WTC11 (cell line): ENCODE data around the gene GIMAP4. TPM values are rescaled to one million over a fixed set of nuclear protein-coding genes. Genes with fewer than 3 reads are reported as not detected.
"Not testable (repeated sequence)": the region's sequence is repeated elsewhere in the genome, so short reads cannot be mapped to it uniquely, and the experiment has no call there.

Experiments
- ATAC-seq: fragments of 200-7000 bp; cut with Tn5 transposase; 2 replicates; pipeline ENCODE4 v1.10.0; 2021; ENCODE audit warnings: mild to moderate bottlenecking, moderate library complexity
- CTCF ChIA-PET: fragments of 300-600 bp; sonication (Branson Sonifier 250); formaldehyde crosslinking; loops from one replicate; lab custom pipeline; 2021; ENCODE audit warnings: antibody characterized with exemption; lab: Charles Lee
- POLR2A ChIA-PET: fragments of 350-600 bp; sonication (Branson Sonifier 250); formaldehyde crosslinking; loops from one replicate; lab custom pipeline; 2021; ENCODE audit warnings: antibody characterized with exemption; lab: Charles Lee
- DNase-seq: peaks from one replicate; pipeline ENCODE4 v3.0.0; 2021; ENCODE audit warnings: low spot score
- H3K27ac Mint-ChIP-seq: 2 replicates; pipeline ENCODE4 v1.8.0; 2021; ENCODE audit warnings: mixed read lengths
- H3K27me3 Mint-ChIP-seq: 2 replicates; pipeline ENCODE4 v1.8.0; 2021; ENCODE audit warnings: low read depth, mild to moderate bottlenecking, moderate library complexity, mixed read lengths
- H3K36me3 Mint-ChIP-seq: 2 replicates; pipeline ENCODE4 v1.8.0; 2021; ENCODE audit warnings: mixed read lengths
- H3K4me1 Mint-ChIP-seq: 2 replicates; pipeline ENCODE4 v1.8.0; 2022; ENCODE audit warnings: mixed read lengths
- H3K4me3 Mint-ChIP-seq: 2 replicates; pipeline ENCODE4 v1.8.0; 2021; ENCODE audit warnings: mild to moderate bottlenecking, moderate library complexity, mixed read lengths
- H3K9me3 Mint-ChIP-seq: 2 replicates; pipeline ENCODE4 v1.8.0; 2021; ENCODE audit warnings: mixed read lengths
- ATF3 ChIP-seq: sonication (generic); formaldehyde crosslinking; conservative IDR thresholded peaks from 2 replicates; pipeline ENCODE4 v1.8.1; 2022; ENCODE audit warnings: mild to moderate bottlenecking, missing genetic modification reagents
- CDX4 ChIP-seq: fragments of 250-450 bp; sonication (Bioruptor Pico); IDR thresholded peaks from 2 replicates; pipeline ENCODE4 v1.9.0; 2021; ENCODE audit warnings: moderate library complexity, mild to moderate bottlenecking, inconsistent platforms, borderline replicate concordance
- E2F1 ChIP-seq: sonication (generic); formaldehyde crosslinking; IDR thresholded peaks from 2 replicates; pipeline ENCODE4 v1.8.0; 2022; ENCODE audit warnings: mild to moderate bottlenecking, missing genetic modification reagents
- E2F4 ChIP-seq: sonication (generic); formaldehyde crosslinking; IDR thresholded peaks from 2 replicates; pipeline ENCODE4 v1.8.1; 2022; ENCODE audit warnings: low read depth, mild to moderate bottlenecking, moderate library complexity, missing genetic modification reagents, borderline replicate concordance
- ETV6 ChIP-seq: sonication (generic); formaldehyde crosslinking; IDR thresholded peaks from 2 replicates; pipeline ENCODE4 v1.8.1; 2022; ENCODE audit warnings: mild to moderate bottlenecking, missing genetic modification reagents
- FOXP1 ChIP-seq: sonication (generic); formaldehyde crosslinking; IDR thresholded peaks from 2 replicates; pipeline ENCODE4 v1.8.0; 2022; ENCODE audit warnings: missing genetic modification reagents, mild to moderate bottlenecking, moderate library complexity, borderline replicate concordance
- FOXP4 ChIP-seq: sonication (generic); formaldehyde crosslinking; IDR thresholded peaks from 2 replicates; pipeline ENCODE4 v1.8.0; 2022; ENCODE audit warnings: mild to moderate bottlenecking, missing genetic modification reagents
- GRHL2 ChIP-seq: fragments of 250-450 bp; sonication (Bioruptor Pico); IDR thresholded peaks from 2 replicates; pipeline ENCODE4 v1.8.0; 2022; ENCODE audit warnings: mild to moderate bottlenecking, moderate library complexity; ENCODE audit not compliant: insufficient replicate concordance, severe bottlenecking
- GTF2I ChIP-seq: fragments of 250-450 bp; sonication (Bioruptor Pico); conservative IDR thresholded peaks from 2 replicates; pipeline ENCODE4 v1.4.0; 2021; ENCODE audit warnings: mild to moderate bottlenecking
- HMGA2 ChIP-seq: fragments of 250-450 bp; sonication (Bioruptor Pico); IDR thresholded peaks from 2 replicates; pipeline ENCODE4 v1.4.0; 2021; ENCODE audit warnings: mild to moderate bottlenecking, moderate library complexity
- HMGXB4 ChIP-seq: sonication (generic); formaldehyde crosslinking; IDR thresholded peaks from 2 replicates; pipeline ENCODE4 v1.8.1; 2023; ENCODE audit warnings: mild to moderate bottlenecking, moderate library complexity, missing genetic modification reagents
- IRF1 ChIP-seq: sonication (generic); formaldehyde crosslinking; IDR thresholded peaks from 2 replicates; pipeline ENCODE4 v1.8.0; 2023; ENCODE audit warnings: missing genetic modification reagents
- IRF2 ChIP-seq: sonication (generic); formaldehyde crosslinking; IDR thresholded peaks from 2 replicates; pipeline ENCODE4 v1.8.0; 2022; ENCODE audit warnings: low read depth, missing genetic modification reagents, borderline replicate concordance
- NFE2L1 ChIP-seq: sonication (generic); formaldehyde crosslinking; IDR thresholded peaks from 2 replicates; pipeline ENCODE4 v1.8.1; 2023; ENCODE audit warnings: missing genetic modification reagents
- NR2C2 ChIP-seq: sonication (generic); formaldehyde crosslinking; IDR thresholded peaks from 2 replicates; pipeline ENCODE4 v1.8.0; 2022; ENCODE audit warnings: mild to moderate bottlenecking, missing genetic modification reagents
- SMAD3 ChIP-seq: sonication (generic); formaldehyde crosslinking; IDR thresholded peaks from 2 replicates; pipeline ENCODE4 v1.8.0; 2022; ENCODE audit warnings: missing genetic modification reagents, mild to moderate bottlenecking, borderline replicate concordance
- STAT6 ChIP-seq: sonication (generic); formaldehyde crosslinking; conservative IDR thresholded peaks from 2 replicates; pipeline ENCODE4 v1.8.1; 2023; ENCODE audit warnings: mild to moderate bottlenecking, low read depth, missing genetic modification reagents, moderate library complexity
- USF2 ChIP-seq: sonication (generic); formaldehyde crosslinking; IDR thresholded peaks from 2 replicates; pipeline ENCODE4 v1.8.1; 2023; ENCODE audit warnings: mild to moderate bottlenecking, missing genetic modification reagents, moderate library complexity
- ZNF232 ChIP-seq: sonication (generic); formaldehyde crosslinking; IDR thresholded peaks from 2 replicates; pipeline ENCODE4 v1.8.0; 2022; ENCODE audit warnings: mild to moderate bottlenecking, missing genetic modification reagents
- ZNF263 ChIP-seq: sonication (generic); formaldehyde crosslinking; IDR thresholded peaks from 2 replicates; pipeline ENCODE4 v1.8.1; 2022; ENCODE audit warnings: low read depth, mild to moderate bottlenecking, moderate library complexity, missing genetic modification reagents
- ZNF416 ChIP-seq: fragments of 250-450 bp; sonication (Bioruptor Pico); IDR thresholded peaks from 2 replicates; pipeline ENCODE4 v1.9.0; 2021; ENCODE audit warnings: mild to moderate bottlenecking, inconsistent platforms
- total RNA-seq: library from RNA; stranded (reverse); gene quantifications from 3 replicates; pipeline ENCODE4 v1.2.3, GENCODE V29; 2021

Gene GIMAP4
- total RNA-seq, 1 experiment from 2014 or later, result 0.28 TPM

- TF ChIP-seq E2F1 (CRISPR knock-in tag), result no peak
- TF ChIP-seq IRF1 (CRISPR knock-in tag), result no peak
- TF ChIP-seq FOXP1 (CRISPR knock-in tag), result no peak
- TF ChIP-seq ATF3 (CRISPR knock-in tag), result no peak
- TF ChIP-seq USF2 (CRISPR knock-in tag), result no peak
- TF ChIP-seq FOXP4 (CRISPR knock-in tag), result no peak
- no peak for TF ChIP-seq SMAD3 (CRISPR knock-in tag)
- no peak for TF ChIP-seq NFE2L1 (CRISPR knock-in tag)
- no peak for TF ChIP-seq E2F4 (CRISPR knock-in tag)
- TF ChIP-seq, all 79 proteins: peak for 0
These were observed 47.0 kb upstream of the GIMAP4 start (continued) for GRCh38 chr7:150520145-150520544.

- H3K36me3 Mint-ChIP-seq, CTCF ChIA-PET, H3K27me3 Mint-ChIP-seq, POLR2A ChIA-PET, H3K27ac Mint-ChIP-seq, ATAC-seq: not testable (repeated sequence)
- peak; percentile 40 for DNase-seq
- Mint-ChIP-seq H3K9me3 (peaks cover 21% of the 10 kb centered on the region), H3K4me3 (peak overlapping the region; percentile 2; the same call in 1 of the 2 replicates), H3K4me1 (peaks cover 39% of the 10 kb centered on the region)
These were observed 44.3 kb upstream of the GIMAP4 start for GRCh38 chr7:150522931-150523330.

GRCh38 chr7:150524018-150524417, 43.2 kb upstream of the GIMAP4 start:
- H3K36me3 Mint-ChIP-seq, result peaks cover 10% of the 10 kb centered on the region
- no peak overlapping the region for H3K4me3 Mint-ChIP-seq
- peaks cover 39% of the 10 kb centered on the region for H3K4me1 Mint-ChIP-seq
- ChIA-PET POLR2A (no interaction called here), CTCF (no interaction called here)
- no peak for DNase-seq
- H3K27me3 Mint-ChIP-seq, result peaks cover 3% of the 10 kb centered on the region
- H3K27ac Mint-ChIP-seq, result no peak overlapping the region
- H3K9me3 Mint-ChIP-seq, result peaks cover 32% of the 10 kb centered on the region
- peak; percentile 59 for ATAC-seq
- TF ChIP-seq HMGXB4 (CRISPR knock-in tag) (no peak), ZNF263 (CRISPR knock-in tag) (no peak), NR2C2 (CRISPR knock-in tag) (no peak), GRHL2 (CRISPR knock-in tag) (no peak), ETV6 (CRISPR knock-in tag) (no peak), ZNF232 (CRISPR knock-in tag) (no peak), IRF2 (CRISPR knock-in tag) (no peak), HMGA2 (no peak), CDX4 (CRISPR knock-in tag) (no peak), STAT6 (no peak), GTF2I (no peak), ZNF416 (no peak)
